Endodermal cell (in vitro differentiated cells): ENCODE results near the gene SEMA3D. TPM values are rescaled to one million over a fixed set of nuclear protein-coding genes. Genes with fewer than 3 reads are reported as not detected.

Experiments used
- DNase-seq: peaks from one replicate; pipeline ENCODE4 v3.0.0-alpha.2; 2017
- H3K27ac ChIP-seq: 2 replicates; pipeline ENCODE4 v1.5.1; 2013; ENCODE audit warnings: mild to moderate bottlenecking, low read depth, low read length, moderate library complexity
- H3K27me3 ChIP-seq: 2 replicates; pipeline ENCODE4 v1.6.1; 2013; ENCODE audit warnings: mild to moderate bottlenecking, low read length, moderate library complexity; ENCODE audit not compliant: insufficient read depth, control insufficient read depth, poor library complexity, severe bottlenecking
- H3K36me3 ChIP-seq: 2 replicates; pipeline ENCODE4 v1.7.0; 2013; ENCODE audit warnings: mild to moderate bottlenecking, low read length, moderate library complexity; ENCODE audit not compliant: control insufficient read depth, insufficient read depth
- H3K4me1 ChIP-seq: one replicate; pipeline ENCODE4 v1.7.0; 2013; ENCODE audit warnings: low read length; ENCODE audit not compliant: control insufficient read depth, insufficient read depth
- H3K4me3 ChIP-seq: 2 replicates; pipeline ENCODE4 v1.5.1; 2013; ENCODE audit warnings: mild to moderate bottlenecking, low read length, moderate library complexity
- H3K9ac ChIP-seq: 2 replicates; pipeline ENCODE4 v1.6.1; 2013; ENCODE audit warnings: mild to moderate bottlenecking, low read length, moderate library complexity; ENCODE audit not compliant: poor library complexity, severe bottlenecking; ENCODE audit errors: extremely low read depth
- H3K9me3 ChIP-seq: 2 replicates; pipeline ENCODE4 v1.6.1; 2013; ENCODE audit warnings: mild to moderate bottlenecking, low read length, moderate library complexity; ENCODE audit not compliant: control insufficient read depth
- H3K27ac Mint-ChIP-seq: 2 replicates; pipeline ENCODE4 v1.8.0; 2020; ENCODE audit warnings: mixed read lengths
- H3K27me3 Mint-ChIP-seq: 2 replicates; pipeline ENCODE4 v1.8.0; 2021; ENCODE audit warnings: mild to moderate bottlenecking, mixed read lengths; ENCODE audit not compliant: insufficient read depth
- H3K36me3 Mint-ChIP-seq: 2 replicates; pipeline ENCODE4 v1.8.0; 2020; ENCODE audit warnings: low read depth, mixed read lengths
- H3K4me1 Mint-ChIP-seq: 2 replicates; pipeline ENCODE4 v1.8.0; 2020; ENCODE audit warnings: mixed read lengths
- H3K4me3 Mint-ChIP-seq: 2 replicates; pipeline ENCODE4 v1.8.0; 2020; ENCODE audit warnings: mild to moderate bottlenecking, moderate library complexity, mixed read lengths
- H3K9me3 Mint-ChIP-seq: 2 replicates; pipeline ENCODE4 v1.8.0; 2020; ENCODE audit warnings: mild to moderate bottlenecking, mixed read lengths
- CTCF ChIP-seq: fragments of 200-600 bp; sonication (generic); conservative IDR thresholded peaks from 2 replicates; pipeline ENCODE4 v1.5.0; 2021; ENCODE audit warnings: antibody characterized with exemption, mild to moderate bottlenecking
- WGBS, 2 experiments: methylation state at CpG; one replicate each; pipeline versions ENCODE4 v1.1.5 to v1.1.7; 2013; ENCODE audit warnings: missing lambda C conversion rate in 2 of 2, mixed read lengths in 1 of 2; ENCODE audit not compliant: insufficient coverage in 1 of 2, insufficient read length in 1 of 2; 5-methylcytosine and 5-hydroxymethylcytosine counted together
- total RNA-seq, 2 donors: library from RNA; stranded (reverse); fragmentation: NEBNext Ultra II Directional in 1 of 2; extraction: Animal tissue kit (Norgen Biotek cat#: 25700) in 1 of 2; gene quantifications; 2 replicates in 1 of 2; 3 replicates in 1 of 2; pipeline ENCODE4 v1.2.1, GENCODE V29; 2021

SEMA3D gene
- total RNA-seq, 2 donors from 2014 or later = 6.5 to 13.9 TPM

GRCh38 chr7:85070967-85071628 lies 115.8 kb downstream of the SEMA3D start:
- H3K9ac ChIP-seq = no peak overlapping the region
- H3K9me3 Mint-ChIP-seq = no peaks in the 10 kb centered on the region
- no peak for DNase-seq
- H3K36me3 ChIP-seq = no peaks in the 10 kb centered on the region
- TF ChIP-seq CTCF = no peak
- H3K4me1 ChIP-seq = no peaks in the 10 kb centered on the region
- no peaks in the 10 kb centered on the region for H3K27me3 Mint-ChIP-seq
- peaks cover 24% of the 10 kb centered on the region for H3K4me1 Mint-ChIP-seq
- H3K27ac ChIP-seq = no peak overlapping the region
- peak overlapping the region; percentile 6 for H3K27ac Mint-ChIP-seq
- no peaks in the 10 kb centered on the region for H3K9me3 ChIP-seq
- WGBS, 2 experiments = 90 to 94% methylated on average over 2 to 5 of the region's 5 CpGs
- no peaks in the 10 kb centered on the region for H3K36me3 Mint-ChIP-seq
- no peak overlapping the region for H3K4me3 ChIP-seq
- H3K4me3 Mint-ChIP-seq = no peak overlapping the region
- H3K27me3 ChIP-seq = no peaks in the 10 kb centered on the region

- H3K36me3 ChIP-seq = no peaks in the 10 kb centered on the region
- H3K9me3 ChIP-seq = no peaks in the 10 kb centered on the region
- H3K27ac Mint-ChIP-seq = no peak overlapping the region
- no peaks in the 10 kb centered on the region for H3K9me3 Mint-ChIP-seq
- no peak for TF ChIP-seq CTCF
- no peak overlapping the region for H3K27ac ChIP-seq
- WGBS, 2 experiments = no CpG with 5 or more reads among the region's 1 CpG
- H3K27me3 Mint-ChIP-seq = no peaks in the 10 kb centered on the region
- no peaks in the 10 kb centered on the region for H3K36me3 Mint-ChIP-seq
- peaks cover 16% of the 10 kb centered on the region for H3K4me1 Mint-ChIP-seq
- no peaks in the 10 kb centered on the region for H3K4me1 ChIP-seq
- no peak overlapping the region for H3K9ac ChIP-seq
- H3K4me3 Mint-ChIP-seq = no peak overlapping the region
- H3K4me3 ChIP-seq = no peak overlapping the region
- H3K27me3 ChIP-seq = no peaks in the 10 kb centered on the region
- DNase-seq = no peak
Observed at GRCh38 chr7:85068799-85069198, 118.1 kb downstream of the SEMA3D start.

GRCh38 chr7:85067371-85067770 lies 119.5 kb downstream of the SEMA3D start:
- Mint-ChIP-seq H3K9me3 (no peaks in the 10 kb centered on the region), H3K4me1 (peaks cover 16% of the 10 kb centered on the region), H3K36me3 (no peaks in the 10 kb centered on the region), H3K27me3 (no peaks in the 10 kb centered on the region), H3K4me3 (no peak overlapping the region), H3K27ac (no peak overlapping the region)
- no peak overlapping the region for H3K9ac ChIP-seq
- no peak overlapping the region for H3K4me3 ChIP-seq
- no peaks in the 10 kb centered on the region for H3K9me3 ChIP-seq
- no peak for TF ChIP-seq CTCF
- WGBS, 2 experiments = 87% methylated on average over 1 of the region's 1 CpG; no CpG with 5 or more reads in 1 of the 2 experiments
- no peak for DNase-seq
- H3K27ac ChIP-seq = no peak overlapping the region
- no peaks in the 10 kb centered on the region for H3K27me3 ChIP-seq
- no peaks in the 10 kb centered on the region for H3K4me1 ChIP-seq
- H3K36me3 ChIP-seq = no peaks in the 10 kb centered on the region
